Esophagus squamous epithelium (tissue), 5 donors: Measurements from ENCODE around the gene NPY1R. TPM values are rescaled to one million over a fixed set of nuclear protein-coding genes. Genes with fewer than 3 reads are reported as not detected.

Source experiments
- DNase-seq: peaks from one replicate; lab custom pipeline; 2025; lab: John Stamatoyannopoulos, UW
- H3K27ac ChIP-seq, 4 donors: fragments of 200-600 bp; sonication (generic); one replicate each; pipeline ENCODE4 v1.5.1; 2016 to 2019; ENCODE audit warnings: mild to moderate bottlenecking in 1 of 4
- H3K27me3 ChIP-seq, 4 donors: fragments of 200-600 bp; sonication (generic); 1 replicate in 3 of 4; 2 replicates in 1 of 4; pipeline versions ENCODE4 v1.5.1 to v1.6.0; 2017 to 2021; ENCODE audit warnings: antibody characterized with exemption in 1 of 4
- H3K36me3 ChIP-seq, 3 donors: fragments of 200-600 bp; sonication (generic); one replicate each; pipeline ENCODE4 v1.5.1; 2016 to 2019
- H3K4me1 ChIP-seq, 3 donors: fragments of 200-600 bp; sonication (generic); one replicate each; pipeline ENCODE4 v1.5.1; 2017 to 2019
- H3K4me3 ChIP-seq, 4 donors: fragments of 200-600 bp; sonication (generic); 1 replicate in 3 of 4; 2 replicates in 1 of 4; pipeline ENCODE4 v1.5.1; 2016 to 2019; ENCODE audit warnings: mild to moderate bottlenecking in 2 of 4, moderate library complexity in 1 of 4
- H3K9me3 ChIP-seq, 3 donors: fragments of 200-600 bp; sonication (generic); one replicate each; pipeline ENCODE4 v1.5.1; 2016 to 2019
- CTCF ChIP-seq, 6 experiments: fragments of 450-650 bp in 4 of 6; fragments of 200-600 bp in 2 of 6; sonication (generic) in 2 of 6; IDR thresholded peaks; one replicate each; pipeline ENCODE4 v1.5.1; 2016 to 2019; ENCODE audit warnings: antibody characterized with exemption in 6 of 6, mild to moderate bottlenecking in 4 of 6, moderate library complexity in 4 of 6
- POLR2A ChIP-seq, 4 donors: fragments of 450-650 bp; IDR thresholded peaks; one replicate each; pipeline ENCODE4 v1.6.1; 2017; ENCODE audit warnings: antibody characterized with exemption in 4 of 4, mild to moderate bottlenecking in 4 of 4, moderate library complexity in 3 of 4
- WGBS, 2 donors: methylation state at CpG; one replicate each; pipeline ENCODE4 v1.1.5; 2018; 5-methylcytosine and 5-hydroxymethylcytosine counted together
- intact Hi-C: fragments of 100-400 bp; cut with DNase I; formaldehyde crosslinking; loops from one replicate; pipeline ENCODE4 v1.15.0; 2022
- total RNA-seq, 4 donors: library from RNA; depleted of rRNA; stranded (reverse); fragments of >200 nt; gene quantifications; one replicate each; pipeline ENCODE4 v1.1.0, GENCODE V29; 2016
- donor health status: DM: yes; HTN: yes; CAD: no.

NPY1R gene
- total RNA-seq, 4 donors from 2014 or later: 0.48 to 2.4 (median 1.1) TPM; not detected in 1

- WGBS, 2 donors: 81 to 82% methylated on average over 2 of the region's 2 CpGs
- no peak overlapping the region for H3K4me3 ChIP-seq
- no peaks in the 10 kb centered on the region for H3K36me3 ChIP-seq
- intact Hi-C loops: no loop called here
- no peaks in the 10 kb centered on the region for H3K4me1 ChIP-seq
- H3K27ac ChIP-seq: no peak overlapping the region
- H3K9me3 ChIP-seq: no peaks in the 10 kb centered on the region
- TF ChIP-seq POLR2A (IDR thresholded peaks at IDR 0.05) (no peak), CTCF (IDR thresholded peaks at IDR 0.05) (no peak)
- no peaks in the 10 kb centered on the region for H3K27me3 ChIP-seq
- DNase-seq: no peak
Measured at GRCh38 chr4:163303069-163303468, 29.3 kb downstream of the NPY1R start.

- Histone ChIP-seq H3K27ac (no peak overlapping the region), H3K4me1 (no peaks in the 10 kb centered on the region), H3K4me3 (no peak overlapping the region), H3K9me3 (no peaks in the 10 kb centered on the region), H3K36me3 (no peaks in the 10 kb centered on the region), H3K27me3 (no peaks in the 10 kb centered on the region)
- DNase-seq: no peak
- TF ChIP-seq CTCF (IDR thresholded peaks at IDR 0.05) (no peak), POLR2A (IDR thresholded peaks at IDR 0.05) (no peak)
- intact Hi-C loops: no loop called here
- 50 to 56% methylated on average over 3 of the region's 3 CpGs for WGBS, 2 donors
Measured at GRCh38 chr4:163300445-163300844, 32.0 kb downstream of the NPY1R start.

- H3K9me3 ChIP-seq: no peaks in the 10 kb centered on the region
- H3K4me1 ChIP-seq: no peaks in the 10 kb centered on the region
- no peak for DNase-seq
- TF ChIP-seq POLR2A (IDR thresholded peaks at IDR 0.05) (no peak), CTCF (IDR thresholded peaks at IDR 0.05) (no peak)
- no peak overlapping the region for H3K4me3 ChIP-seq
- no peaks in the 10 kb centered on the region for H3K27me3 ChIP-seq
- 68 to 79% methylated on average over 3 of the region's 3 CpGs for WGBS, 2 donors
- H3K27ac ChIP-seq: no peak overlapping the region
- no peaks in the 10 kb centered on the region for H3K36me3 ChIP-seq
- intact Hi-C loops: no loop called here
Measured at GRCh38 chr4:163295138-163295537, 37.3 kb downstream of the NPY1R start.

- no peaks in the 10 kb centered on the region for H3K27me3 ChIP-seq
- H3K4me1 ChIP-seq: no peaks in the 10 kb centered on the region
- 81 to 85% methylated on average over 5 of the region's 5 CpGs for WGBS, 2 donors
- H3K27ac ChIP-seq: no peak overlapping the region
- DNase-seq: no peak
- H3K9me3 ChIP-seq: no peaks in the 10 kb centered on the region
- H3K4me3 ChIP-seq: no peak overlapping the region
- intact Hi-C loops: no loop called here
- TF ChIP-seq CTCF (IDR thresholded peaks at IDR 0.05): no peak
- no peak for TF ChIP-seq POLR2A (IDR thresholded peaks at IDR 0.05)
- H3K36me3 ChIP-seq: no peaks in the 10 kb centered on the region
Measured at GRCh38 chr4:163284304-163284703, 48.1 kb downstream of the NPY1R start.

- Histone ChIP-seq H3K4me3 (no peak overlapping the region), H3K27ac (no peak overlapping the region), H3K9me3 (no peaks in the 10 kb centered on the region), H3K4me1 (no peaks in the 10 kb centered on the region), H3K27me3 (no peaks in the 10 kb centered on the region), H3K36me3 (no peaks in the 10 kb centered on the region)
- TF ChIP-seq CTCF (IDR thresholded peaks at IDR 0.05): no peak
- TF ChIP-seq POLR2A (IDR thresholded peaks at IDR 0.05): no peak
- intact Hi-C loops: no loop called here
- DNase-seq: no peak
- 36 to 47% methylated on average over 3 of the region's 3 CpGs for WGBS, 2 donors
Measured at GRCh38 chr4:163280703-163281519, 51.5 kb downstream of the NPY1R start.
